C4-2B (cell line): ENCODE results near the gene ZNF652.
"Not testable (repeated sequence)": the region's sequence is repeated elsewhere in the genome, so short reads cannot be mapped to it uniquely, and the experiment has no call there.

Experiments
- H3K27ac ChIP-seq: fragments of 450-650 bp; 2 replicates; pipeline ENCODE4 v1.5.1; 2017
- ZFX ChIP-seq: fragments of 450-650 bp; IDR thresholded peaks from 2 replicates; pipeline ENCODE4 v1.6.1; 2017
- TF ChIP-seq, protein P1 (sequence below): fragments of 450-650 bp; conservative IDR thresholded peaks from 2 replicates; pipeline ENCODE4 v1.5.1; 2017; ENCODE audit warnings: mild to moderate bottlenecking

The ZNF652 gene

DNA sequence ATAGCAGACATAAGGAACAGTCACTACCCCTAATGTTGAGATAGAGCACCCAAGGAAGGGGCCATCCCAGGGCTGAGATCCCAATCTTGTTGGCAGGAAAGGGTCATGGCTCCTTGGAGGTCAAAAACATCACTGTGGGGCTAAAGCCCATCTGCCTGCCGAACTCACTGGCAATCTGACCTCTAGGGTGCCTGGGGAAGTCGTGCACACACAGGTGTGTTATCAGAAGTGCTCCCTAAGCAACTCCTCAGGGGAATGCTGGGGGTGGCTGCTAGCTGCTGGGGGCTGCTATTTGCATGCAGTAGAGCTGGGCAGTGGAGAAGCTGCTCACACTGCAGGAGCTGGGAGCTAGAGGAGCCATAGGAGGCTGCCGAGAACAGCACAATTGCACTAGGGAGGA lies 84.0 kb downstream of the ZNF652 start:
- no peak overlapping the region for H3K27ac ChIP-seq
- no peak for TF ChIP-seq ZFX
- TF ChIP-seq, protein P1, sequence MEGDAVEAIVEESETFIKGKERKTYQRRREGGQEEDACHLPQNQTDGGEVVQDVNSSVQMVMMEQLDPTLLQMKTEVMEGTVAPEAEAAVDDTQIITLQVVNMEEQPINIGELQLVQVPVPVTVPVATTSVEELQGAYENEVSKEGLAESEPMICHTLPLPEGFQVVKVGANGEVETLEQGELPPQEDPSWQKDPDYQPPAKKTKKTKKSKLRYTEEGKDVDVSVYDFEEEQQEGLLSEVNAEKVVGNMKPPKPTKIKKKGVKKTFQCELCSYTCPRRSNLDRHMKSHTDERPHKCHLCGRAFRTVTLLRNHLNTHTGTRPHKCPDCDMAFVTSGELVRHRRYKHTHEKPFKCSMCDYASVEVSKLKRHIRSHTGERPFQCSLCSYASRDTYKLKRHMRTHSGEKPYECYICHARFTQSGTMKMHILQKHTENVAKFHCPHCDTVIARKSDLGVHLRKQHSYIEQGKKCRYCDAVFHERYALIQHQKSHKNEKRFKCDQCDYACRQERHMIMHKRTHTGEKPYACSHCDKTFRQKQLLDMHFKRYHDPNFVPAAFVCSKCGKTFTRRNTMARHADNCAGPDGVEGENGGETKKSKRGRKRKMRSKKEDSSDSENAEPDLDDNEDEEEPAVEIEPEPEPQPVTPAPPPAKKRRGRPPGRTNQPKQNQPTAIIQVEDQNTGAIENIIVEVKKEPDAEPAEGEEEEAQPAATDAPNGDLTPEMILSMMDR = no peak

DNA sequence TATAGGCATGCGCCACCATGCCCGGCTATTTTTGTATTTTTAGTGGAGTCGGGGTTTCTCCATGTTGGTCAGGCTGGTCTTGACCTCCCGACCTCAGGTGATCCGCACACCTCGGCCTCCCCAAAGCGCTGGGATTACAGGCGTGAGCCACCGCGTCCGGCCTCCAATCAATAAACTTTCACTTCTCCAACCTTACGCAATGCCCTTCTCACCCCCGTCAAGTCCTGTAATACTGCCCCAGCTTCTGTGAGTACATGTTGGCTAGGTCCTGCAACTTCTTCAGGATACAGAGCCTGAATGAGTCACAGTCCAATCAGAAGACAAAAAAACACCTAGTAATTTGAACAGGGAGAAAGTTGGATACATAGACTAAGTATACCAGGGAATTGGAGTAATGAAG lies 84.4 kb downstream of the ZNF652 start:
- H3K27ac ChIP-seq = no peak overlapping the region
- no peak for TF ChIP-seq ZFX
- TF ChIP-seq, protein P1 = no peak

DNA sequence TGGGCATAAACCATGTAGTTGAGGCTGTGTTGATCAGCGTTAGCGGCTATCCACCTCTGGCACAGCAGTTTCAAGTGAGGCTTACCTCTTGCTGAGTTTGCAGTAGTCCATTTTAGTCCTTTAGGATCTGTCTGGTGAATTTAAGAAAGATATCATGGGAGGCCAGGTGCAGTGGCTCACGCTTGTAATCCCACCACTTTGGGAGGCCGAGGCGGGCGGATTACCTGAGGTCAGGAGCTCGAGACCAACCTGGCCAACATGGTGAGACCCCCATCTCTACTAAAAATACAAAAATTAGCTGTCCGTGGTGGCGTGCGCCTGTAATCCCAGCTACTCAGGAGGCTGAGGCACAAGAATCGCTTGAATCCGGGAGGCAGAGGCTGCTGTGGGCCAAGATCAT lies 86.1 kb downstream of the ZNF652 start:
- H3K27ac ChIP-seq = not testable (repeated sequence)

DNA sequence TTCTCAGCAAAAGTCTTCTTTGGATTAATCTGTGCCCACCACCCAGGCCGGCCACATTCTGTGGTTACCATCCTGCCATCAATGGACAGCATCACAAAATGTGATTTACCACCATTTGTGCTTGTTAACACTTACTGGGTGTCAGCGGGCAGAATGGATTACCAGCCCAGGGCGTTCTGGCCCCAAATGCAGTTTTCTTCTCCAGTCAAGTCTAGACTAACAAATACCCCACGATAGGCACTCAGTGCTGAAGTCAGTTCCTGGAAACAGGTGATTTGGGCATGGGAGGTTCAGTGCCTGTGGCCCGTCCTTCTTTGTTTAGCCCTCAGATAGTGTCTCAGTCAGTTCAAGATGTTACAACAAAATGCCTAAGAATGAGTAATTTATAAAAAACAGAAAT lies 92.7 kb downstream of the ZNF652 start:
- no peak overlapping the region for H3K27ac ChIP-seq
- no peak for TF ChIP-seq ZFX
- TF ChIP-seq, protein P1 = no peak

DNA sequence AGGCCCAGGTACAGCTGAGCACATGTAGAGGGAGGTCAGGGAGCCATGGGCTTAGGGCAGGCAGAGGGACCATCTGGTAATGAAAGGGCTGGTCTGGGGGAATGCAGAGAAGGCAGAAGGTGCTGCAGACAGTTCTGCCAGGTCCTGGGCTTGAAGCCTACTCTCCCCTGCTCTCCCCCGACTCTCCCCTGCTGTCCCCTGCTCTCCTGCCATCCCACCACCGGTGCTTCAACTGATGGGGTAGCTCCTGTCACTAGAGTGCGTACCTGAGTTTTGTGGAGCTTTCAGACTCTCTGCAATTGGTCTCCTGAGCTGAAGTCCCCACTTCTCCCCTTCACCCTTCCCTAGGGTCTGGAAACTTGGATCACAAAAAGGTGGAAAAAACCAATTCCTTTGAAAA lies 94.1 kb downstream of the ZNF652 start:
- no peak overlapping the region for H3K27ac ChIP-seq
- TF ChIP-seq, protein P1 = no peak
- no peak for TF ChIP-seq ZFX

DNA sequence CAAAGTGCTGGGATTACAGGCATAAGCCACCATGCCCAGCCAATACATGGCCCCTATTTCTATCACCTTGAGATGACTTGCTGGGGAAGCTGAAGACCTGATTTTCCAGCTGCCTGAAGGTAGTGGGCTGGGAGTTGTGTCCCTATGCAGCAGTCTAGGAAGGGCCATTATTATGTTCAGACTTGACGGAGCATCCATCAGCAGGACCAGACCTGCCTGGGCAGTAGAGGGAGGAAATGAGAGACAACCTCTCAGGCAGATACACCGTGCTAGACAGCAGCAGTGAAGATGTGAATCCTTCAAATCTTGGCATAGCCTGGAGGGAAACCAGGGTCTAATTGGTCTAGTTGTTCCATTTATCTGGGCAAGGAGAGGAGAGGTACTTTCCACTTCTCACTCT lies 95.8 kb downstream of the ZNF652 start:
- no peak overlapping the region for H3K27ac ChIP-seq
- TF ChIP-seq ZFX = no peak
- TF ChIP-seq, protein P1 = no peak

DNA sequence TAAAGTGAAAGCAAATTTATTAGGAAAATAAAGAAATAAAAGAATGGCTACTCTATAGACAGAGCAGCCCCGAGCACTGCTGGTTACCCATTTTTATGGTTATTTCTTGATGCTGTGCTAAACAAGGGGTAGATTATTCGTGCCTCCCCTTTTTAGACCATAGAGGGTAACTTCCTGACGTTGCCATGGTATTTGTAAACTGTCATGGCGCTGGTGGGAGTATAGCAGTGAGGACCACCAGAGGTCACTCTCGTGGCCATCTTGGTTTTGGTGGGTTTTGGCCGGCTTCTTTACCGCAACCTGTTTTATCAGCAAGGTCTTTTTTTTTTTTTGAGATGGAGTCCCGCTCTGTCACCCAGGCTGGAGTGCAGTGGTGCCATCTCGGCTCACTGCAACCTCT lies 100.5 kb downstream of the ZNF652 start:
- H3K27ac ChIP-seq = not testable (repeated sequence)

DNA sequence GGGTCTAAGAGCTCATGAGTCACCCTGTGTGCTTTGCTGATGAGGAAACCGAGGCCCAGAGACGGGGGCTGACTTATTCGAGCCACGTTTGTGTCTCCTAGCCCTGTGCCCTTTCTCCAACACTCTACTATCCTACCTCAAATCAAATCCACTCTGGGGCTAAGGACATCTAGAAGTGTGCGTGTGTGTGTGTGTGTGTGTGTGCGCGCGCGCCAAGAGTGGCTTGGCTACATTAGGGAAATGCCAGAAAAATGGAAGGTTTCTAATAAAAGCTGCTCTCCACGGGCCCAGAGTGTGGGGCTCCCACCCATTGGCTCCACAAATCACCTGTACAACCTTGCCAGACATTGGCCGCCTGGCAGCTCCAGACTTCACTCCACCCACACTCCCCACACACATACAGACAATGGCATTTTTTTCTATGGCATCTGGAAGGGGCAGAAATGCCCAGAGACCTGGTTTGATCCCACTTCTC lies 101.2 kb downstream of the ZNF652 start:
- no peak overlapping the region for H3K27ac ChIP-seq

More for the DNA sequence above, 101.2 kb downstream of the ZNF652 start:
- TF ChIP-seq ZFX = no peak
- TF ChIP-seq, protein P1 = no peak
